Natural killer cell treated with Interleukin-12 subunit alpha and Interleukin-12 subunit beta and Interleukin-15 and Interleukin-18, amount 100 ng/mL, for 72 hours (primary cell): ENCODE data around the gene ELOVL6. TPM values are rescaled to one million over a fixed set of nuclear protein-coding genes. Genes with fewer than 3 reads are reported as not detected.

Experiments
- ATAC-seq, 2 donors: fragments of 150-1000 bp; cut with Tn5 transposase in 1 of 2; sonication (Bioruptor Pico), chemical (Tn5 transposase) in 1 of 2; 2 replicates each; pipeline ENCODE4 v1.10.0; 2021
- DNase-seq: peaks from one replicate; pipeline ENCODE4 v3.0.0; 2022; ENCODE audit warnings: low spot score
- H3K27ac Mint-ChIP-seq, 2 donors: 1 replicate in 1 of 2; 2 replicates in 1 of 2; pipeline ENCODE4 v1.8.0; 2022; ENCODE audit warnings: mixed read lengths in 2 of 2, mild to moderate bottlenecking in 1 of 2, moderate library complexity in 1 of 2
- H3K27me3 Mint-ChIP-seq, 2 donors: 1 replicate in 1 of 2; 2 replicates in 1 of 2; pipeline ENCODE4 v1.8.0; 2022; ENCODE audit warnings: mixed read lengths in 2 of 2
- H3K36me3 Mint-ChIP-seq: one replicate; pipeline ENCODE4 v1.8.0; 2022; ENCODE audit warnings: mixed read lengths
- H3K4me1 Mint-ChIP-seq, 2 donors: 1 replicate in 1 of 2; 2 replicates in 1 of 2; pipeline ENCODE4 v1.8.0; 2022; ENCODE audit warnings: low read depth in 2 of 2, mixed read lengths in 2 of 2, mild to moderate bottlenecking in 1 of 2
- H3K4me3 Mint-ChIP-seq: one replicate; pipeline ENCODE4 v1.8.0; 2022; ENCODE audit warnings: mixed read lengths
- H3K9me3 Mint-ChIP-seq: 2 replicates; pipeline ENCODE4 v1.8.0; 2022; ENCODE audit warnings: mixed read lengths
- total RNA-seq, 2 donors: library from RNA; stranded (reverse); gene quantifications; one replicate each; pipeline ENCODE4 v1.2.3, GENCODE V29; 2022

ELOVL6 gene
- total RNA-seq, 2 donors from 2014 or later, result 20.2 to 26.5 TPM

GRCh38 chr4:110119880-110120279, 78.5 kb downstream of the ELOVL6 start:
- DNase-seq (no peak), ATAC-seq (no peak)
- H3K4me1 Mint-ChIP-seq, result peaks cover 16 to 25% of the 10 kb centered on the region in 2 donors
- no peaks in the 10 kb centered on the region for H3K9me3 Mint-ChIP-seq
- no peak overlapping the region for H3K27ac Mint-ChIP-seq
- H3K36me3 Mint-ChIP-seq, result peaks cover 6% of the 10 kb centered on the region
- no peaks in the 10 kb centered on the region for H3K27me3 Mint-ChIP-seq
- no peak overlapping the region for H3K4me3 Mint-ChIP-seq

GRCh38 chr4:110119337-110119736, 79.1 kb downstream of the ELOVL6 start:
- H3K36me3 Mint-ChIP-seq, result peaks cover 6% of the 10 kb centered on the region
- H3K4me1 Mint-ChIP-seq, result peaks cover 16 to 24% of the 10 kb centered on the region in 2 donors
- no peaks in the 10 kb centered on the region for H3K27me3 Mint-ChIP-seq
- no peak overlapping the region for H3K27ac Mint-ChIP-seq
- no peak overlapping the region for H3K4me3 Mint-ChIP-seq
- DNase-seq, result no peak
- peak in 1 of 2 donors; percentile 49 for ATAC-seq
- no peaks in the 10 kb centered on the region for H3K9me3 Mint-ChIP-seq

GRCh38 chr4:110112056-110112455, 86.4 kb downstream of the ELOVL6 start:
- H3K36me3 Mint-ChIP-seq, result peaks cover 5% of the 10 kb centered on the region
- peak overlapping the region in 1 of 2 donors; percentile 26 for H3K27ac Mint-ChIP-seq
- ATAC-seq (no peak), DNase-seq (no peak)
- H3K27me3 Mint-ChIP-seq, result no peaks in the 10 kb centered on the region
- H3K9me3 Mint-ChIP-seq, result no peaks in the 10 kb centered on the region
- H3K4me3 Mint-ChIP-seq, result no peak overlapping the region
- peaks cover 12 to 16% of the 10 kb centered on the region in 2 donors for H3K4me1 Mint-ChIP-seq

GRCh38 chr4:110109455-110109854, 89.0 kb downstream of the ELOVL6 start:
- DNase-seq (no peak), ATAC-seq (no peak)
- Mint-ChIP-seq H3K4me3 (no peak overlapping the region), H3K9me3 (no peaks in the 10 kb centered on the region), H3K36me3 (no peaks in the 10 kb centered on the region), H3K27me3 (no peaks in the 10 kb centered on the region), H3K27ac (no peak overlapping the region), H3K4me1 (peaks cover 24 to 26% of the 10 kb centered on the region in 2 donors)

- H3K27ac Mint-ChIP-seq, result peak overlapping the region in 1 of 2 donors; percentile 92
- DNase-seq, result no peak
- H3K4me1 Mint-ChIP-seq, result peaks cover 24 to 26% of the 10 kb centered on the region in 2 donors
- no peaks in the 10 kb centered on the region for H3K27me3 Mint-ChIP-seq
- no peaks in the 10 kb centered on the region for H3K36me3 Mint-ChIP-seq
- no peaks in the 10 kb centered on the region for H3K9me3 Mint-ChIP-seq
- no peak overlapping the region for H3K4me3 Mint-ChIP-seq
- ATAC-seq, result no peak
These were observed 89.5 kb downstream of the ELOVL6 start for GRCh38 chr4:110108960-110109359.

GRCh38 chr4:110108422-110108821, 90.0 kb downstream of the ELOVL6 start:
- Mint-ChIP-seq H3K27me3 (no peaks in the 10 kb centered on the region), H3K9me3 (no peaks in the 10 kb centered on the region), H3K4me3 (peak overlapping the region; percentile 35), H3K27ac (peak overlapping the region; percentile 79 to 92), H3K36me3 (no peaks in the 10 kb centered on the region), H3K4me1 (peaks cover 24 to 26% of the 10 kb centered on the region in 2 donors)
- DNase-seq (no peak), ATAC-seq (no peak)

GRCh38 chr4:110107866-110108265, 90.5 kb downstream of the ELOVL6 start:
- ATAC-seq (no peak), DNase-seq (no peak)
- Mint-ChIP-seq H3K4me3 (peak overlapping the region; percentile 35), H3K36me3 (no peaks in the 10 kb centered on the region), H3K27me3 (no peaks in the 10 kb centered on the region), H3K4me1 (peaks cover 24 to 28% of the 10 kb centered on the region in 2 donors), H3K9me3 (no peaks in the 10 kb centered on the region), H3K27ac (peak overlapping the region; percentile 79 to 92)

GRCh38 chr4:110106931-110107296, 91.5 kb downstream of the ELOVL6 start:
- H3K9me3 Mint-ChIP-seq, result no peaks in the 10 kb centered on the region
- ATAC-seq (peak; percentile 85 to 86), DNase-seq (no peak)
- H3K27ac Mint-ChIP-seq, result peak overlapping the region; percentile 79 to 92
- H3K36me3 Mint-ChIP-seq, result no peaks in the 10 kb centered on the region
- H3K27me3 Mint-ChIP-seq, result no peaks in the 10 kb centered on the region
- H3K4me3 Mint-ChIP-seq, result peak overlapping the region; percentile 72
- peaks cover 24 to 28% of the 10 kb centered on the region in 2 donors for H3K4me1 Mint-ChIP-seq

GRCh38 chr4:110104661-110105060, 93.8 kb downstream of the ELOVL6 start:
- no peak for ATAC-seq
- no peaks in the 10 kb centered on the region for H3K36me3 Mint-ChIP-seq
- H3K4me3 Mint-ChIP-seq, result no peak overlapping the region
- no peaks in the 10 kb centered on the region for H3K27me3 Mint-ChIP-seq
- no peak for DNase-seq
- no peak overlapping the region for H3K27ac Mint-ChIP-seq
- H3K9me3 Mint-ChIP-seq, result no peaks in the 10 kb centered on the region
- peaks cover 24% of the 10 kb centered on the region in 2 donors for H3K4me1 Mint-ChIP-seq

- no peaks in the 10 kb centered on the region for H3K27me3 Mint-ChIP-seq
- no peaks in the 10 kb centered on the region for H3K9me3 Mint-ChIP-seq
- DNase-seq (no peak), ATAC-seq (no peak)
- H3K4me1 Mint-ChIP-seq, result peaks cover 0 to 11% of the 10 kb centered on the region in 2 donors
- no peak overlapping the region for H3K27ac Mint-ChIP-seq
- no peak overlapping the region for H3K4me3 Mint-ChIP-seq
- H3K36me3 Mint-ChIP-seq, result peaks cover 3% of the 10 kb centered on the region
These were observed 98.8 kb downstream of the ELOVL6 start for GRCh38 chr4:110099638-110100037.

GRCh38 chr4:110096405-110096804, 102.0 kb downstream of the ELOVL6 start:
- peaks cover 11 to 18% of the 10 kb centered on the region in 2 donors for H3K4me1 Mint-ChIP-seq
- no peaks in the 10 kb centered on the region for H3K27me3 Mint-ChIP-seq
- ATAC-seq (no peak), DNase-seq (no peak)
- H3K4me3 Mint-ChIP-seq, result no peak overlapping the region
- peaks cover 4% of the 10 kb centered on the region for H3K36me3 Mint-ChIP-seq
- H3K9me3 Mint-ChIP-seq, result no peaks in the 10 kb centered on the region
- no peak overlapping the region for H3K27ac Mint-ChIP-seq

- H3K36me3 Mint-ChIP-seq, result peaks cover 4% of the 10 kb centered on the region
- DNase-seq (no peak), ATAC-seq (no peak)
- no peak overlapping the region for H3K27ac Mint-ChIP-seq
- peaks cover 38 to 39% of the 10 kb centered on the region in 2 donors for H3K4me1 Mint-ChIP-seq
- no peaks in the 10 kb centered on the region for H3K9me3 Mint-ChIP-seq
- no peak overlapping the region for H3K4me3 Mint-ChIP-seq
- H3K27me3 Mint-ChIP-seq, result no peaks in the 10 kb centered on the region
These were observed 105.8 kb downstream of the ELOVL6 start for GRCh38 chr4:110092646-110093045.

GRCh38 chr4:110091434-110092140, 106.8 kb downstream of the ELOVL6 start:
- H3K36me3 Mint-ChIP-seq, result peaks cover 4% of the 10 kb centered on the region
- ATAC-seq, result no peak
- H3K27ac Mint-ChIP-seq, result peak overlapping the region in 1 of 2 donors; percentile 33

GRCh38 chr4:110088670-110089069, 109.7 kb downstream of the ELOVL6 start:
- peak overlapping the region; percentile 67 for H3K4me3 Mint-ChIP-seq

More at GRCh38 chr4:110091434-110092140, 106.8 kb downstream of the ELOVL6 start:
- H3K27me3 Mint-ChIP-seq, result no peaks in the 10 kb centered on the region
- no peaks in the 10 kb centered on the region for H3K9me3 Mint-ChIP-seq
- no peak for DNase-seq
- no peak overlapping the region for H3K4me3 Mint-ChIP-seq
- peaks cover 39 to 41% of the 10 kb centered on the region in 2 donors for H3K4me1 Mint-ChIP-seq

More at GRCh38 chr4:110088670-110089069, 109.7 kb downstream of the ELOVL6 start:
- Mint-ChIP-seq H3K4me1 (peaks cover 35 to 52% of the 10 kb centered on the region in 2 donors), H3K27me3 (no peaks in the 10 kb centered on the region), H3K36me3 (no peaks in the 10 kb centered on the region), H3K27ac (peak overlapping the region; percentile 84 to 97), H3K9me3 (no peaks in the 10 kb centered on the region)
- DNase-seq, result peak; percentile 71
- ATAC-seq, result peak; percentile 97
